Midbrain (tissue), 1 donor: ENCODE data around the gene UGT1A7.
"Not testable (repeated sequence)": the region's sequence is repeated elsewhere in the genome, so short reads cannot be mapped to it uniquely, and the experiment has no call there.

Source experiments
- DNase-seq: peaks from one replicate; lab custom pipeline; 2025; lab: John Stamatoyannopoulos, UW

UGT1A7 gene

GRCh38 chr2:233680361-233681045, 1.2 kb upstream of the UGT1A7 start:
- DNase-seq, result no peak

GRCh38 chr2:233684640-233685039, 2.9 kb downstream of the UGT1A7 start:
- no peak for DNase-seq

DNA sequence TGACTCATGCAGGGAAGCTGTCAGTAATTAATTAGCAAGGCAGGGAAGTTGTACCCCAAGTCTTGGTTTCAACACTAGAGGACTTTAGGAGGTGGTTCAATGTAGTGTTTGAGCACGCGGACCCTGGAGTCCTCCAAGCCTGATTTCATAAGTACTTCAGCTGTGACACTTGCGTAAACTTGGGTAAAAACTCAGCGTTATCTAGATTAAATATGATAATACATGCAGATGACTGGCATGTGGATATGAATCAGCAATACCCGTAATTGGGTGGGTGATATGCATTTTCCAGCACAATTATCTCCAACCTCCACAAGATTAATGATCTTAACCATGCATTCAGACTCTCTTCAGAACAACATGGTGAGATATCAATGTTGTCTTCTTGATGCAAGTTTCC, 5.2 kb downstream of the UGT1A7 start:
- DNase-seq, result no peak

GRCh38 chr2:233688341-233688740, 6.6 kb downstream of the UGT1A7 start:
- no peak for DNase-seq

DNA sequence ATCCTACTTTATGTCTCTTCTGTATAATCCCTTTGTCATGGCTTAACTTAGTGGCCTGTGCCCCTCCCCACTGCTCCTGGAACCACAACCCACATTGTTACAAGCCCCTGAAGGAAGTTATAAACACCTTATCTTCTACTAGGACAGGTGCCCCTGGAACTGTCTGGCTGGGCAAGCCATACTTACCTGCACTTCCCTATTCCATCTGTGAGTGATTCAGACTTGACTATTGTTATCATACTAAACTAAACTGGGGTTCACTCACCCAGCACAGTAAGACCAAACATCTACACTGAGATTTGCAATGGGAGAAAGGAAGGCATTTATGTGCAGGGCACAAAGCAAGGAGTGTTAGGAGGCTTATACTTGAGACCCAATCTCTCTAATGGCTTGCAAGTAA, 7.3 kb downstream of the UGT1A7 start:
- no peak for DNase-seq

DNA sequence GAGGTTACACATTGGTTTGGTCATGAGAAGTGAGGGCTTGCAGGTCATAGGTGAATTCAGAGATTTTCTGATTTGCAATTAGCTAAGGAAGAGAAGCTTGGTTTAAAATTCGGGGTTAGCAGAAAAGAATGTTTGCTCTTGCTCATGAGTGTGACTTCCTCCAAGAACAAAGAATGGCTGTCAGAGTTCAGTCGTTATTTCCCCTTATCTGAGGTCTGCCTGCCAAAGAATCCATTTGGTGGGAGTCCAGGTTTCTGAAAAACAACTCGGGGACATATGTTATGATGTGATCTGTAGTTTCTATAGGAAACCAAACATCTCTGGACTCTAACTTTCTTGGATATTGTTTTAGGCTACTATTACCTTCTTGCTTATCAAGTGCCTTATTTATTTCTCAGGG, 7.8 kb downstream of the UGT1A7 start:
- DNase-seq, result no peak

- no peak for DNase-seq
Observed at GRCh38 chr2:233690444-233690843, 8.7 kb downstream of the UGT1A7 start.

DNA sequence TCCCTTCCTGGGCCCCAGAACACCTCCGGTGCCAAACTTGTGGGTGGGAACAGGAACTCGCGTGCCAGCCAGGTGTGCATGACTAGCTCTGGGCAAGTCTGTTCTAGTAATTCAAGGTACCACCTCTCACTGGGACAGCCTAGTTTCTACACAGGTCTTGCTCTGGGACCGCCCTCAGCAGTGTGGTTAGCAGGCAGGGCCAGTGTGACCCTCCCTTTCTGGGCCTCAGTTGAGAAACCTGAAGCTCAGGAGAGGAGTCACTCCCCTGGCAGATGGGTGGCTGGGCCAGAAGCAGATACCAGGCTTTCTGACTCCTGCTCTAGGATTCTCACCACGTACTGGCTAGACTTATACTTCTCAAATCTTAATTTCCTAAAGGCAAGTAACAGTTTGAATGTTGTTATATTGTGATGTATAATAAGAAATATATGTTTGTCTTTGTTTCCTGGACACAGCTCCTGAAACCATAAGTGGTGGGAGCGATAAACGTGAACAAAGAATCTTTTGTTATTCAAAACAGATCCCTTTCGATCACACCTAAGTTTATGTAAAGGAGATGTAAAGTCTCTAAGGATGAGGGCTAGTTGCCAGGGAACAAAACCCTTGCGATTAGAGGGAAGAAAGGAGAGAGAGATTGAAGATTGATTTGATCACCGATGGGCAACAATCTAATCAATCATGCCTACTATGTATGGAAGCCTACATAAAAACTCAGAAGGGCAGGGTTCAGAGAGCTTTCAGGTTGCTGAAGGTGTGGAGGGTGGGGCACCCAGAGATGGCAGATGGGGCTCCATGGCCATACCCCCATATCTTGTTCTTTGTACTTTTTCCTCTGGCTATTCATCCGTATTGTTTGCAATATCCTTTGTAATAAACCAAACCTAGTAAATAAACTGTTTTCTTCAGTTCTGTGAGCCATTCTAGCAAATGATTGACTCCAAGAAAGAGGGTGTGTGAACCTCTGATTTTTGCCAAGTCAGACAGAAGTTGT, 10.0 kb downstream of the UGT1A7 start:
- DNase-seq, result no peak

DNA sequence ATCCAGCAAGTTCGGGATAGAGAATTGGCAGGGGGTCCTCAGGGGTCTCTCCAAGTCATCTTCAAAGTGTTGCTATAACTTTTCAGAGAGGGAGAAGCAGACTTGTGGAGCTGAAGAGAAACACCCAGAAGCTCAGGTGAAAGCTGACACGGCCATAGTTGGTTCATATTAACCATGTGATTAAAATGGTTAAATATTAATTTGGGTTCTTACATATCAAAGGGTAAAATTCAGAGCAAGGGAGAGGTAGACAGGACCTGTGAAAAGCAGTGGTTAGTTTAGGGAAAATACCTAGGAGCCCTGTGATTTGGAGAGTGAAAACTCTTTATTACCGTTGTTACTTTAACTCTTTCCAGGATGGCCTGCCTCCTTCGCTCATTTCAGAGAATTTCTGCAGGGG, 10.9 kb downstream of the UGT1A7 start, which contains the start of gene UGT1A6:
TSS of gene UGT1A6 (plus strand) at position 243 of the 400 bp plus-strand sequence. CDS start at position 358, 115 bp downstream.
- DNase-seq, result no peak

DNA sequence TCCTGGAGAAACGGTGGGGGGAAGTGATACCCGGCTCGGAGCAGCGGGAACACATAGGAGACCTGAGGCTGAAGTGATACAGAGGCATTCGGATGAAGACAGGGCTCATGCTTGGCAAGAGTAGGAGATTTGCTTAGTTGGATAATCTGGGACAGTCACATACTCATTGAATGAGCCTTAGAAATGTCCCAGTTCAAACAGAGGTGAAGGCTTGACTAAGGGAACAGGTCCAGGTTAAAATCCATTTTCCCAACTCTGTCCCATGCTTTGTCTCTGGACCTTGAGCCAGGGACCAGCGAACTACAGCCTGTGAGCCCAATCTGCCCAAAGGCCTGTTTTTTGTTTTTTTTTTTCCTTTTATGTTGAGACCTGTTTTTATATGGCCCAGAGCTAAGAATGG, 12.3 kb downstream of the UGT1A7 start:
- no peak for DNase-seq

GRCh38 chr2:233698740-233699139, 17.0 kb downstream of the UGT1A7 start:
- DNase-seq, result no peak

- DNase-seq, result no peak
Observed at GRCh38 chr2:233699424-233700027, 17.8 kb downstream of the UGT1A7 start.

DNA sequence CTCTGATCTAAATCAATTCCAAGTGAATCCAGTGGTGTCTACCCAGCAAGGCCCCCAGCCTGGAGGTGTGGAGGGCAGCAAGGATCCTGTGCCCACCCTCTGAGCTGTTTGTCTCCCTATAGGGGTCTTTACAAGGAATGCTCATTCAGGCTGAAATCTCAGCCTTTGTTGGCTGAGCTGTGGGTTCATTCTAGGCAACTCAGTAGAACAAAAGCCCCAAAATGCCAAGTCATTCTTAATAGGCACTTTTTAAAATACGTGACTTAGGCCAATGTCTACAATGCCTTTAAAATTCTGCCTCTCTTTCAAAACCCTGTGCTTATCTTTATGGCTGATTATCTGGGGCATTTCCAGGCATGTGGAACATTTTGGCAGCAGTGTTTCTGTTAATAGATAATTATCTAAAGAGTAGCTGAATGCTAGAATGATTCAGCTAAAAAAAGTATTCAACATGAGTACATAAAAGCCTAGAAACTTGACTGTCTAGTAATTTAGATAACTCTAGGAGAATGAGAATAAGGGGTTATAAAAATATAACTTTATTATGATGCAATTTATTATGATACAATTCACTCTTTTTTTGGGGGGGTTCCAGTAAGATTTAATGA, 18.4 kb downstream of the UGT1A7 start:
- DNase-seq, result no peak

DNA sequence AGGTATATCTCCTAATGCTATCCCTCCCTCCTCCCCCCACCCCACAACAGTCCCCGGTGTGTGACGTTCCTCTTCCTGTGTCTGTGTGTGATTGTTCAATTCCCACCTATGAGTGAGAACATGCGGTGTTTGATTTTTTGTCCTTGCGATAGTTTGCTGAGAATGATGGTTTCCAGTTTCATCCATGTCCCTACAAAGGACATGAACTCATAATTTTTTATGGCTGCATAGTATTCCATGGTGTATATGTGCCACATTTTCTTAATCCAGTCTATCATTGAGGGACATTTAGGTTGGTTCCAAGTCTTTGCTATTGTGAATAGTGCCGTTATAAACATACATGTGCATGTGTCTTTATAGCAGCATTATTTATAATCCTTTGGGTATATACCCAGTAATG, 19.1 kb downstream of the UGT1A7 start:
- not testable (repeated sequence) for DNase-seq

GRCh38 chr2:233702238-233702637, 20.5 kb downstream of the UGT1A7 start:
- no peak for DNase-seq

DNA sequence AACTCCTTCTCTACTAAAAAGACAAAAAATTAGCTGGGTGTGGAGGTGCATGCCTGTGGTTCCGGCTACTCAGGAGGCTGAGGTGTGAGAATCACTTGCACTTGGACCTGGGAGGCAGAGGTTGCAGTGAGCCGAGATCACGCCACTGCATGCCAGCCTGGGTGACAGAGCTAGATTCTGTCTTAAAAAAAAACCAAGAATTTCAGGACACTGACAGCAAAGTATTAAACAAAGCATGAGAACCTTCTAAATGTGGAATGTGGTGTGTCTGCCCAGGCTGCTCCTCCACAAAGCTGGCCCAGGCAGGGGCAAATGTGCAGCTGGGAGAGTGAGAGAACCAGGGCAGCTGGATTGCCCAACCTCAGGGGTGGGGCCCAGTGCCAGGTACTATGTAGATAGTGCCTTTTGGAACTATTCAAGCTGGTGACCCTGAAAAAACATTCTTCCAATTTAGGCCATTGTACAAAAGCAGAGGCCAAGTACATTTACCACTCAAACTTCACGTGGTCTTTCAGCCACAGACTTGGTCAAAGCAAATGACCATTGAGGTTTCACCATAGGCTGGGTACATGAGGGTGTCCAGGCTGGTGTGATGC, 24.3 kb downstream of the UGT1A7 start:
- DNase-seq, result no peak

DNA sequence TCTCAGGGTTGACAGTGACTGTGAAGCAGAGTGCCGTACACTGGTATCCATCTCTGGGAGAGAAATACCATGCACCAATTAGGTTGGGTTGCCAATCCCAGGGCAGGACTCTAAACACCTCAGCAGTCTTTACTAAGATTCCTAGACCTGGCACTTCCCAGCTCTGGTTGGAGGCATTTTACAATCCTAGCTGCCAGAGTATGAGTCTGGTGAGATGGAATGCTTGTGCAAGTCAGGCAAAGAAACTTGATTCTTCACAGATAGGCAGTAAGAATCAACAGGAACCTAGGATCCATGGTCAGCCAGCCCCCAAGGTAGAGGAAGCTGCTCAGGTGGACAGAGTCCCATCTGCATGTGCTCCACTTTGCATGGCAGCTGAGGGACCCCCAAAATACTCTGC, 25.0 kb downstream of the UGT1A7 start:
- DNase-seq, result no peak

DNA sequence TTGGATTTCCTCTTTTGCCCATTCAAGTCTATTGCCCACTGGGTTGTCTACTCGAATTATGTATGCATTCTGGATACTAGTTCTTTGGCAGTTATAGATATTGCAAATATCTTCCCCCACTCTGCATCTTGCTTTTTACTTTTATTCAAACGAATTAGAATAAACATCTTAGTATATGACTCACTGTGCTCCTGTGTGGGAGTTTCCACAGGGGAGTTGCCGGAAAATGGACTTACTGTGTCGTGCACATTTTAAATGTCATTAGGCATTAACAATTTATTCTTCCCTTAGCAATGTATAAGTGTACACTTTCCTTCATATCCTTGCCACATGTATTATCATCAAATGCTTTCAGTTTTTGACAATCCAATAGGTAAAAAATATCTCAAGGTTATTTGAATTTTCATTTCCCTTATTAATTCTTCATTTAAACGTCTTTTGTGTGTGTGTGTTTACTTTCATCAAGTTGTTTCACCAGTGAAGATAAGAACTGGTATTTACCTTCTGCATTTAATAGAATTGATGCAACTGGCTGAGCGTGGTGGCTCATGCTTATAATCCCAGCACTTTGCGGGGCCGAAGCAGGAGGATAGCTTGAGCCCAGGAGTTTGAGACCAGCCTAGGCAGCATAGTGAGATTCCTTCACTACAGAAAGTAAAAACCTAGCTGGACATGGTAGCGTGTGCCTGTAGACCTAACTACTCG, 26.4 kb downstream of the UGT1A7 start:
- no peak for DNase-seq

GRCh38 chr2:233708942-233709341, 27.2 kb downstream of the UGT1A7 start:
- no peak for DNase-seq

GRCh38 chr2:233711312-233712008, 29.8 kb downstream of the UGT1A7 start:
- DNase-seq, result peak; percentile 68
